Measurements from ENCODE around the gene RAB11B. TPM values are rescaled to one million over a fixed set of nuclear protein-coding genes. Genes with fewer than 3 reads are reported as not detected.
A peak's percentile ranks its signal among the peaks of the same experiment; 100 is the strongest.

The RAB11B gene
- total and polyA plus RNA-seq, 2 of the 13 experiments (the other 11 are each of a cell fraction or from before 2014, with no cell fraction given), result 6.0 to 28.4 TPM

- TF ChIP-seq, protein P1, sequence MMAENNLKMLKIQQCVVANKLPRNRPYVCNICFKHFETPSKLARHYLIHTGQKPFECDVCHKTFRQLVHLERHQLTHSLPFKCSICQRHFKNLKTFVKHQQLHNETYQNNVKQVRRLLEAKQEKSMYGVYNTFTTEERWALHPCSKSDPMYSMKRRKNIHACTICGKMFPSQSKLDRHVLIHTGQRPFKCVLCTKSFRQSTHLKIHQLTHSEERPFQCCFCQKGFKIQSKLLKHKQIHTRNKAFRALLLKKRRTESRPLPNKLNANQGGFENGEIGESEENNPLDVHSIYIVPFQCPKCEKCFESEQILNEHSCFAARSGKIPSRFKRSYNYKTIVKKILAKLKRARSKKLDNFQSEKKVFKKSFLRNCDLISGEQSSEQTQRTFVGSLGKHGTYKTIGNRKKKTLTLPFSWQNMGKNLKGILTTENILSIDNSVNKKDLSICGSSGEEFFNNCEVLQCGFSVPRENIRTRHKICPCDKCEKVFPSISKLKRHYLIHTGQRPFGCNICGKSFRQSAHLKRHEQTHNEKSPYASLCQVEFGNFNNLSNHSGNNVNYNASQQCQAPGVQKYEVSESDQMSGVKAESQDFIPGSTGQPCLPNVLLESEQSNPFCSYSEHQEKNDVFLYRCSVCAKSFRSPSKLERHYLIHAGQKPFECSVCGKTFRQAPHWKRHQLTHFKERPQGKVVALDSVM (CRISPR knock-in tag; IDR thresholded peaks at IDR 0.05), result peak; percentile 65
- TF ChIP-seq KLF15 (CRISPR knock-in tag; IDR thresholded peaks at IDR 0.05; ENCODE audit: borderline replicate concordance), result no peak
- no peak for TF ChIP-seq ZNF253 (CRISPR knock-in tag; IDR thresholded peaks at IDR 0.05; ENCODE audit: borderline replicate concordance)
- Histone ChIP-seq H3K9me3 (ENCODE audit: low read length) (no peaks in the 10 kb centered on the region), H4K20me1 (ENCODE audit: insufficient read depth, low read length) (peaks cover 58% of the 10 kb centered on the region), H3K4me2 (ENCODE audit: low read depth, low read length) (peak overlapping the region; percentile 92), H3K4me1 (ENCODE audit: insufficient read depth, low read length) (peaks cover 81% of the 10 kb centered on the region), H3K9ac (ENCODE audit: insufficient read depth, low read depth, low read length) (peak overlapping the region; percentile 100), H2AFZ (ENCODE audit: low read length) (no peak overlapping the region), H3K36me3 (replicated peaks in 1 of 2; ENCODE audit: control insufficient read depth in 1 of 2, insufficient read depth in 2 of 2, low read length in 2 of 2) (peaks cover 6 to 10% of the 10 kb centered on the region in 2 experiments; a peak in 4 of 5 replicates), H3K27ac (ENCODE audit: extremely low read length, insufficient read depth, low read length) (peak overlapping the region; percentile 95), H3K79me2 (ENCODE audit: insufficient read depth, low read length) (peaks cover 61% of the 10 kb centered on the region), H3K4me3 (replicated peaks in 1 of 3; ENCODE audit: insufficient read depth in 1 of 3, low read depth in 2 of 3, low read length in 3 of 3) (peak overlapping the region; percentile 93 to 99 (median 99)), H3K27me3 (ENCODE audit: control insufficient read depth in 1 of 2, insufficient read depth in 2 of 2, low read length in 2 of 2) (no peaks in the 10 kb centered on the region)
- ChIA-PET CTCF (ENCODE audit: low intra/inter-chr PET ratio, low total read pairs) (no interaction called here), POLR2A (interaction anchor here (1.7 to 3.6 kb wide), 4 partner anchors 10 to 67 kb away, joined by 5 to 82 read pairs (median 8); partner anchors contain the start of genes MARCHF2 and ZNF414)
- in situ Hi-C loops (cut with HindIII; ENCODE audit: extremely low pct_ligation_motif_present, low pct_unique_long_range_greater_than_20kb), result no loop called here
- DNase-seq (ENCODE audit: low spot score) (no peak), ATAC-seq (no peak), FAIRE-seq (no peak)
- TSS peak; percentile 63 for BruUV-seq (replicated peaks)
- 10% methylated on average over 15 of the region's 16 CpGs for WGBS (ENCODE audit: low lambda C conversion rate)
- intact Hi-C loops (cut with micrococcal nuclease; ENCODE audit: unreplicated experiment), result loop anchor here (5.0 to 10.0 kb wide), 2 partner anchors 34 to 91 kb away; partner anchors contain the start of gene MARCHF2
These were observed 56.0 kb downstream of the RAB11B start for GRCh38 chr19:8446061-8446709.

DNA sequence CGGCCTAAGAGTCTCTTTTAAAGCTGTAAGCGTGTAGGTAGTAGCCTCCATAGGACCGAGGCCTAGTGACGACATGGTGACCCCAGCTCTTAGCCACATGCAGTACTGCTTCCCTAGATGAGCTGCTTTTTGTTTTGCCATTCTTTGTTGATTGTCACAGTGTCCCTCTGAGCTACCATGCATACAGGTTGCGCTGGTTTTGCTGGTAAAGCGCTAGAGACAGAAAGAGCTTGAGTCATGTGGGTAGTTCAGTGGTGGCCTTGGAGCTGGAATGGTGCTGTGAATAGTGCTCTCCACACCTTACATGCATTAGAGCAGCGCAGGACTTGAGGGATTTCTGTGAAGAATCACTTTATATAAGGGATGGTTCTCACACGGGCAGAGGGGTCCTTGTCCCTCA lies 59.7 kb downstream of the RAB11B start:
- FAIRE-seq, result no peak

More for the DNA sequence above, 59.7 kb downstream of the RAB11B start:
- in situ Hi-C loops (cut with HindIII; ENCODE audit: extremely low pct_ligation_motif_present, low pct_unique_long_range_greater_than_20kb), result loop anchor here (5.0 kb wide), 1 partner anchor 38 kb away; the partner anchor contains the start of gene MARCHF2
- H3K4me1 ChIP-seq (ENCODE audit: insufficient read depth, low read length), result peaks cover 75% of the 10 kb centered on the region
- intact Hi-C loops (cut with micrococcal nuclease; ENCODE audit: unreplicated experiment), result loop anchor here (5.0 to 10.0 kb wide), 2 partner anchors 38 to 95 kb away; partner anchors contain the start of gene MARCHF2
- H3K79me2 ChIP-seq (ENCODE audit: insufficient read depth, low read length), result peaks cover 96% of the 10 kb centered on the region
- peaks cover 8 to 28% of the 10 kb centered on the region in 2 experiments for H3K36me3 ChIP-seq (replicated peaks in 1 of 2; ENCODE audit: control insufficient read depth in 1 of 2, insufficient read depth in 2 of 2, low read length in 2 of 2)
- no TSS peak for BruUV-seq (replicated peaks)
- H3K9ac ChIP-seq (ENCODE audit: insufficient read depth, low read depth, low read length), result peak overlapping the region; percentile 12; the same call in 1 of the 2 replicates
- no peak overlapping the region for H3K4me3 ChIP-seq (replicated peaks in 1 of 3; ENCODE audit: insufficient read depth in 1 of 3, low read depth in 2 of 3, low read length in 3 of 3)
- peak overlapping the region; percentile 63 for H3K4me2 ChIP-seq (ENCODE audit: low read depth, low read length)
- H4K20me1 ChIP-seq (ENCODE audit: insufficient read depth, low read length), result peaks cover 93% of the 10 kb centered on the region
- CTCF ChIA-PET (ENCODE audit: low intra/inter-chr PET ratio, low total read pairs), result no interaction called here
- no peak overlapping the region for H2AFZ ChIP-seq (ENCODE audit: low read length)
- DNase-seq (ENCODE audit: low spot score) (peak; percentile 25), ATAC-seq (peak; percentile 45)
- no peaks in the 10 kb centered on the region for H3K9me3 ChIP-seq (ENCODE audit: low read length)
- POLR2A ChIA-PET, result interaction anchor here (1.0 to 2.4 kb wide), 4 partner anchors 25 to 97 kb away, joined by 3 to 13 read pairs (median 5); partner anchors contain the start of genes MARCHF2 and ZNF414
- H3K27me3 ChIP-seq (ENCODE audit: control insufficient read depth in 1 of 2, insufficient read depth in 2 of 2, low read length in 2 of 2), result no peaks in the 10 kb centered on the region
- peak overlapping the region; percentile 9 for H3K27ac ChIP-seq (ENCODE audit: extremely low read length, insufficient read depth, low read length)
- 69% methylated on average over 6 of the region's 8 CpGs for WGBS (ENCODE audit: low lambda C conversion rate)
- TF ChIP-seq, protein P2, sequence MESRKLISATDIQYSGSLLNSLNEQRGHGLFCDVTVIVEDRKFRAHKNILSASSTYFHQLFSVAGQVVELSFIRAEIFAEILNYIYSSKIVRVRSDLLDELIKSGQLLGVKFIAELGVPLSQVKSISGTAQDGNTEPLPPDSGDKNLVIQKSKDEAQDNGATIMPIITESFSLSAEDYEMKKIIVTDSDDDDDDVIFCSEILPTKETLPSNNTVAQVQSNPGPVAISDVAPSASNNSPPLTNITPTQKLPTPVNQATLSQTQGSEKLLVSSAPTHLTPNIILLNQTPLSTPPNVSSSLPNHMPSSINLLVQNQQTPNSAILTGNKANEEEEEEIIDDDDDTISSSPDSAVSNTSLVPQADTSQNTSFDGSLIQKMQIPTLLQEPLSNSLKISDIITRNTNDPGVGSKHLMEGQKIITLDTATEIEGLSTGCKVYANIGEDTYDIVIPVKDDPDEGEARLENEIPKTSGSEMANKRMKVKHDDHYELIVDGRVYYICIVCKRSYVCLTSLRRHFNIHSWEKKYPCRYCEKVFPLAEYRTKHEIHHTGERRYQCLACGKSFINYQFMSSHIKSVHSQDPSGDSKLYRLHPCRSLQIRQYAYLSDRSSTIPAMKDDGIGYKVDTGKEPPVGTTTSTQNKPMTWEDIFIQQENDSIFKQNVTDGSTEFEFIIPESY (CRISPR knock-in tag; IDR thresholded peaks at IDR 0.05), result peak; percentile 96
- TF ChIP-seq SAP130 (CRISPR knock-in tag; IDR thresholded peaks at IDR 0.05; ENCODE audit: low read depth) (0 out of 2 replicates have a peak, but pooled peaks have one; percentile 29), POLR2A (IDR thresholded peaks at IDR 0.05; ENCODE audit: insufficient read depth in 1 of 2, low read depth in 2 of 2, low read length in 2 of 2) (0 out of 4 replicates have a peak, but pooled peaks of 1 of the 2 experiments have one; percentile 15), HNF1B (CRISPR knock-in tag; IDR thresholded peaks at IDR 0.05) (no peak)
